Ishikawa (cell line): ENCODE data around the gene RNF150.

Experiments used
- CEBPB ChIP-seq: IDR thresholded peaks from 2 replicates; pipeline ENCODE4 v1.6.1; 2012
- CREB1 ChIP-seq: IDR thresholded peaks from 2 replicates; pipeline ENCODE4 v1.6.1; 2012; ENCODE audit warnings: low read depth
- EGR1 ChIP-seq: IDR thresholded peaks from 2 replicates; pipeline ENCODE4 v1.6.1; 2012
- EP300 ChIP-seq: IDR thresholded peaks from 2 replicates; pipeline ENCODE4 v1.6.1; 2012; ENCODE audit warnings: borderline replicate concordance
- MAX ChIP-seq: IDR thresholded peaks from 2 replicates; pipeline ENCODE4 v1.6.1; 2012
- NFIC ChIP-seq: IDR thresholded peaks from 2 replicates; pipeline ENCODE4 v1.6.1; 2012
- RAD21 ChIP-seq: IDR thresholded peaks from 2 replicates; pipeline ENCODE4 v1.6.1; 2012; ENCODE audit warnings: low read depth
- REST ChIP-seq: IDR thresholded peaks from 2 replicates; pipeline ENCODE4 v1.6.1; 2012; ENCODE audit warnings: low read depth, mild to moderate bottlenecking
- TAF1 ChIP-seq: IDR thresholded peaks from 2 replicates; pipeline ENCODE4 v1.6.1; 2012; ENCODE audit warnings: low read depth, mild to moderate bottlenecking
- TEAD4 ChIP-seq: IDR thresholded peaks from 2 replicates; pipeline ENCODE4 v1.6.1; 2012
- USF1 ChIP-seq: IDR thresholded peaks from 2 replicates; pipeline ENCODE4 v1.6.1; 2012
- YY1 ChIP-seq: IDR thresholded peaks from 2 replicates; pipeline ENCODE4 v1.6.1; 2012; ENCODE audit warnings: low read depth

- TF ChIP-seq EP300 (no peak), RAD21 (no peak), TAF1 (no peak), MAX (no peak), REST (no peak), EGR1 (no peak), CREB1 (no peak), CEBPB (peak; percentile 81), NFIC (peak; percentile 60), YY1 (no peak), TEAD4 (no peak), USF1 (peak; percentile 75)
Measured at GRCh38 chr4:141027421-141027820, 105.8 kb downstream of the RNF150 start.
